Activated T-cell treated with anti-CD3 and anti-CD28 coated beads, Interleukin-2, amount 50 U/mL, for 24 hours (primary cell): ENCODE measurements around the gene DIP2A.

Experiments used
- DNase-seq: peaks from one replicate; pipeline ENCODE4 v3.0.0-alpha.2; 2020
- H3K27ac Mint-ChIP-seq: 2 replicates; pipeline ENCODE4 v1.8.0; 2020; ENCODE audit warnings: mild to moderate bottlenecking, mixed read lengths
- H3K27me3 Mint-ChIP-seq: 2 replicates; pipeline ENCODE4 v1.8.0; 2020; ENCODE audit warnings: mixed read lengths
- H3K36me3 Mint-ChIP-seq: 2 replicates; pipeline ENCODE4 v1.8.0; 2020; ENCODE audit warnings: low read depth, mixed read lengths
- H3K4me1 Mint-ChIP-seq: 2 replicates; pipeline ENCODE4 v1.8.0; 2020; ENCODE audit warnings: low read depth, mixed read lengths
- H3K4me3 Mint-ChIP-seq: 2 replicates; pipeline ENCODE4 v1.8.0; 2020; ENCODE audit warnings: mild to moderate bottlenecking, moderate library complexity, mixed read lengths
- H3K9me3 Mint-ChIP-seq: 2 replicates; pipeline ENCODE4 v1.8.0; 2020; ENCODE audit warnings: mixed read lengths

Gene DIP2A

DNA sequence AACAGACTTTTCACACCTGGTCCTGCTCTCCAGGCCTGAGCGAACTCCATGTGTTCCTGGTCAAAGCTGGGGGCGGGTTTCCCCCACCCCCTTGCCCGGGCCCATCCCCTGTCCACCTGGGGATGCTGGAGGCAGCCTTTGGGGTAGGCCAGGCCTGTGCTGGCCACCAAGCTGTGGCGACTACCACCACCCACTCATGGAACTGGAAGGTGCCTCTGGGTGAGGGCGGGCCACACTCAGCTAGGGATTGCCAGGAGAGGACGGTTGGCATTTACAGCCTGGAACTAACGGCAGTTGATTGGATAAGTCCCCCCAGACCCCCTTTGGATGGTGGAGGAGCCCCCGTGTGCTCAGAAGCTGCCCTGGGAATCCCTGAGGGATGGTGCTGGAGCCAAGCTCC is 138.3 kb downstream of the DIP2A start:
- Mint-ChIP-seq H3K27me3 (no peaks in the 10 kb centered on the region), H3K4me3 (no peak overlapping the region), H3K36me3 (no peaks in the 10 kb centered on the region), H3K4me1 (peaks cover 20% of the 10 kb centered on the region), H3K27ac (no peak overlapping the region), H3K9me3 (peaks cover 8% of the 10 kb centered on the region)
- DNase-seq = no peak

DNA sequence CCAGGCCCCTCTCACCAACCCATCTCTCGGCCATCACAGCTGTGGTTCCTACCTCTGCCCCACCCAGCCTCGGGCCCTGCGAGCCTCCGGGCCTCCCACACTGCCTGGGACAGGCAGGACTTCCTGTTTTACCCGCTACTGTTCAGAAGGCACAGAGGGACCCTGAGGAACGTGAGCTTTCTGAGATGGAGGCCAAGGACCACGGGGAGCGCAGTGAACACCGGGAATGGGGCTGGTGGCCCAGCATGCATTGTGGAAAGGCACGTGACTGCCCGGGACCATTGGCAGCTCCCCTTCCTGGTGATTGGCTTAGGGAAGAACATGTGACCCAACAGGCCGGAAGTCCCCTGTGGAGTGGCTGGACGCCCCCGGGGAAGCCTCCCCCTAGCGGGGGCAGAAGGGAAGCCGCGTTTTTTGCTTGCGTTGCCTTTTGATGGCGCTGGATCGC is 139.2 kb downstream of the DIP2A start:
- H3K27ac Mint-ChIP-seq = no peak overlapping the region

DNA sequence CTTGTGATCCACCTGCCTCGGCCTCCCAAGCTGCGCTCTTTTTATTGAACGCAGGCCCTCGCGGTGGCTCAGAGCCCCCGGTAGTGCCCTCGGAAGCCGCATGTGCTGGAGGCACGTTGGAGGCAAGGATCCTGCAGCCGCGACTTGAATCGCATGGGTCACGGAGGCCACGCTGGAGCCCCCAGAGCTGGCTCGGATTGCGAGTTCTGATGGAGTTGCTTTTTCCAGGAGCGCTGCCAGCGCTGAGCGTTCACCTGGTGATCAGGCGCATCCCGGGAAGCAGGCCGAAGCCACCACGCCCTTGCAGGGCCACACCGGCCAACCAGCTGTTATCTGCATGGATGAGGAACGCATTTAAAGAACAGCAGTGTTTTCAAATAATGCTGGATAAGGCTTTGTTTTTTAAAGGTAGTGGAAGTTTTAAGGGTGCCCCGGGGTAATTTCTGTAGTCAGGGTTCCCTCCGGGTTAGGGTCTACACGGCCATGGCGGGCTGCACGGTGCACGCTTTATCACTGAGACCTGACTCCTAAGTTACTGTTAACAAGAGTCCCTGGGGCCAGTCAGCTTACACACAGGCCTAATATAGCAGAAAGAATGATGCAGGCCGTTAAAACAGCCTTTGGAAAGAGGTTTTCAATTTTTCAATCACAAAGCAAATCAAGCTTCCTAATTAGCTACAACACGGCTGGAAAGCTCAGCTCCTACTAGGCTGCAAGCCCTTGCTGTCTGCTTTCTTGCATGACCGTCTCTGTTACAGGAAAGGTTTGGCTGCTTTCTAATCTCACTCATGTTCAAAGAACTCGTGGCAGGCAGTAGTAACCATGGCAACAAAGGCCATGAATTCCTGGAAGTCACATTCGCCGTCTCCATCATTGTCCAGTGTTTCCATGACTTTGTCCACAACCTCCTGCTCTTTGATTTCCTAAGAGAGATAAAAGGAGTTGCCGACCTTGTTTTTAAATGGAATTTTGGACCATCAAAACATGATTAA is 140.2 kb downstream of the DIP2A start:
- no peak for DNase-seq
- Mint-ChIP-seq H3K4me3 (no peak overlapping the region), H3K36me3 (no peaks in the 10 kb centered on the region), H3K4me1 (peaks cover 20% of the 10 kb centered on the region), H3K9me3 (peaks cover 3% of the 10 kb centered on the region), H3K27me3 (no peaks in the 10 kb centered on the region), H3K27ac (no peak overlapping the region)

More for the DNA sequence above, 139.2 kb downstream of the DIP2A start:
- H3K36me3 Mint-ChIP-seq = no peaks in the 10 kb centered on the region
- H3K9me3 Mint-ChIP-seq = peaks cover 7% of the 10 kb centered on the region
- peaks cover 20% of the 10 kb centered on the region for H3K4me1 Mint-ChIP-seq
- no peaks in the 10 kb centered on the region for H3K27me3 Mint-ChIP-seq
- no peak for DNase-seq
- no peak overlapping the region for H3K4me3 Mint-ChIP-seq

- Mint-ChIP-seq H3K4me1 (peaks cover 28% of the 10 kb centered on the region), H3K36me3 (no peaks in the 10 kb centered on the region), H3K9me3 (no peaks in the 10 kb centered on the region), H3K27me3 (no peaks in the 10 kb centered on the region), H3K4me3 (no peak overlapping the region), H3K27ac (no peak overlapping the region)
- DNase-seq = no peak
These were observed 141.6 kb downstream of the DIP2A start for GRCh38 chr21:46600305-46600704.

- Mint-ChIP-seq H3K36me3 (no peaks in the 10 kb centered on the region), H3K4me3 (no peak overlapping the region), H3K9me3 (no peaks in the 10 kb centered on the region), H3K27me3 (no peaks in the 10 kb centered on the region), H3K4me1 (peaks cover 34% of the 10 kb centered on the region), H3K27ac (no peak overlapping the region)
- no peak for DNase-seq
These were observed 142.3 kb downstream of the DIP2A start for GRCh38 chr21:46600978-46601377.

DNA sequence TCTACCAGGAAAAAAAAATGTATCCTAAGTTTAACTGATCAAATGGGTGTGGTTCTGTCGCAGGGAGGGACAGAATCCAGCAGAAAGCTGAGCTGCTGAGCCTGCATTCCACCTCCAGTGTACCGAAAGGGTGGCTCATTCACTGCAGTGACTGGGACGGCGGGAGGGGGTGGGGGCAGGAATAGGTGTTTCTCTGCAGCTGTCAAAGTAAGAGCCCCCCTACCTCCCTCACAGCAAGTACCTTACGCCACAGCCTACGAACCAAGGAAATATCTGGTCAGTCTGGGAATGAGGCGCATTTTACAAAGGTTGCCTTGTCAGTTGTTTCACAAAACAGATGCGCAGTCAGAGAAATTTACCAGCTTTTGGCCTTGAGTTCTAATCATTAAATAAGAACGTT is 144.5 kb downstream of the DIP2A start:
- H3K27ac Mint-ChIP-seq = no peak overlapping the region
- peaks cover 47% of the 10 kb centered on the region for H3K4me1 Mint-ChIP-seq

GRCh38 chr21:46604329-46604974 is 145.8 kb downstream of the DIP2A start:
- peak overlapping the region; percentile 42 for H3K4me3 Mint-ChIP-seq
- no peaks in the 10 kb centered on the region for H3K27me3 Mint-ChIP-seq
- H3K27ac Mint-ChIP-seq = peak overlapping the region; percentile 33
- H3K9me3 Mint-ChIP-seq = no peaks in the 10 kb centered on the region
- H3K4me1 Mint-ChIP-seq = peaks cover 40% of the 10 kb centered on the region
- no peaks in the 10 kb centered on the region for H3K36me3 Mint-ChIP-seq
- no peak for DNase-seq

More for the DNA sequence above, 144.5 kb downstream of the DIP2A start:
- Mint-ChIP-seq H3K36me3 (no peaks in the 10 kb centered on the region), H3K9me3 (no peaks in the 10 kb centered on the region), H3K4me3 (no peak overlapping the region), H3K27me3 (no peaks in the 10 kb centered on the region)
- DNase-seq = no peak

- no peaks in the 10 kb centered on the region for H3K27me3 Mint-ChIP-seq
- DNase-seq = no peak
- peak within 1 kb of the TSS; percentile 42 for H3K4me3 Mint-ChIP-seq
- H3K36me3 Mint-ChIP-seq = no peaks in the 10 kb centered on the region
- H3K27ac Mint-ChIP-seq = peak within 1 kb of the TSS; percentile 63
- H3K9me3 Mint-ChIP-seq = peaks cover under 1% of the 10 kb centered on the region
- peaks cover 33% of the 10 kb centered on the region for H3K4me1 Mint-ChIP-seq
These were observed 146.5 kb downstream of the DIP2A start, which contains the start of gene S100B for GRCh38 chr21:46604975-46605766. Gene S100B (minus strand): TSS chr21:46605082. CDS start chr21:46602415, 2,667 bp downstream.

GRCh38 chr21:46605767-46606426 is 147.2 kb downstream of the DIP2A start:
- no peaks in the 10 kb centered on the region for H3K27me3 Mint-ChIP-seq
- peaks cover 33% of the 10 kb centered on the region for H3K4me1 Mint-ChIP-seq
- no peaks in the 10 kb centered on the region for H3K36me3 Mint-ChIP-seq
- H3K9me3 Mint-ChIP-seq = peaks cover 5% of the 10 kb centered on the region
- DNase-seq = peak; percentile 61
- peak overlapping the region; percentile 63 for H3K27ac Mint-ChIP-seq
- no peak overlapping the region for H3K4me3 Mint-ChIP-seq

GRCh38 chr21:46606427-46606813 is 147.7 kb downstream of the DIP2A start:
- no peak for DNase-seq
- H3K27me3 Mint-ChIP-seq = no peaks in the 10 kb centered on the region
- H3K36me3 Mint-ChIP-seq = no peaks in the 10 kb centered on the region
- H3K27ac Mint-ChIP-seq = peak overlapping the region; percentile 63
- no peak overlapping the region for H3K4me3 Mint-ChIP-seq
- peaks cover 6% of the 10 kb centered on the region for H3K9me3 Mint-ChIP-seq
- peaks cover 33% of the 10 kb centered on the region for H3K4me1 Mint-ChIP-seq

DNA sequence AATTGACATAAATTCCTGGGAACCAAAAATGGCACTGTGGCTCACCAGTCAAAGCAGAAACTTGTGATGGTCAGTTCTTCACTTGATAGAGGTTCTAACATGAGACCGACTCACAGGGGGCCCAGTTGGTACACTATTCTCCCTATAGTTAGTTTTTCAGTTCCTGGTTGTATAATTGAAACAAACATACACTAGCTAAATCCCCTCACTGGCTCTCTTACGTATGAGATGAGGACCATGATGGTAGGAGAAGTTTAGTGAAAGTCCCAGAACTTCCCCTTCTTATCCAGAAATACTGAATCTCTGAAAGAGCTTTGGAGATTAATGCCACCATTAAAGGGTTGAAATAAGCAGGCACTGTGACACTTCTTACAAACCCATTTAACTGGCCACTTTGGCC is 148.9 kb downstream of the DIP2A start:
- no peaks in the 10 kb centered on the region for H3K36me3 Mint-ChIP-seq
- no peak overlapping the region for H3K27ac Mint-ChIP-seq
- DNase-seq = no peak
- peaks cover 33% of the 10 kb centered on the region for H3K4me1 Mint-ChIP-seq
- H3K27me3 Mint-ChIP-seq = no peaks in the 10 kb centered on the region
- H3K4me3 Mint-ChIP-seq = no peak overlapping the region
- peaks cover 6% of the 10 kb centered on the region for H3K9me3 Mint-ChIP-seq

- Mint-ChIP-seq H3K27ac (no peak overlapping the region), H3K9me3 (peaks cover 6% of the 10 kb centered on the region), H3K4me1 (peaks cover 33% of the 10 kb centered on the region), H3K27me3 (no peaks in the 10 kb centered on the region), H3K4me3 (no peak overlapping the region), H3K36me3 (no peaks in the 10 kb centered on the region)
- DNase-seq = no peak
These were observed 150.0 kb downstream of the DIP2A start for GRCh38 chr21:46608672-46609111.

- Mint-ChIP-seq H3K4me1 (peaks cover 27% of the 10 kb centered on the region), H3K4me3 (no peak overlapping the region), H3K9me3 (peaks cover 6% of the 10 kb centered on the region), H3K36me3 (no peaks in the 10 kb centered on the region), H3K27me3 (no peaks in the 10 kb centered on the region), H3K27ac (no peak overlapping the region)
- no peak for DNase-seq
These were observed 151.5 kb downstream of the DIP2A start for GRCh38 chr21:46610018-46610701.
